DMS79 treated with DMSO at 0.1 percent for 48 hours (cell line): ENCODE results near the gene CTAG1A.
"Not testable (repeated sequence)": the region's sequence is repeated elsewhere in the genome, so short reads cannot be mapped to it uniquely, and the experiment has no call there.

ENCODE experiments used
- DNase-seq: peaks from one replicate; lab custom pipeline; 2025; lab: John Stamatoyannopoulos, UW

Gene CTAG1A

GRCh38 chrX:154619182-154619581 is 34.2 kb downstream of the CTAG1A start, which contains the start of gene CTAG1B:
CTAG1B (minus strand) TSS chrX:154619282; CDS start chrX:154619218, 64 bp downstream.
- not testable (repeated sequence) for DNase-seq

GRCh38 chrX:154620767-154621414 is 36.0 kb downstream of the CTAG1A start:
- DNase-seq: not testable (repeated sequence)

- not testable (repeated sequence) for DNase-seq
These were observed 44.0 kb downstream of the CTAG1A start for GRCh38 chrX:154628960-154629359.

- not testable (repeated sequence) for DNase-seq
These were observed 46.0 kb downstream of the CTAG1A start for GRCh38 chrX:154630949-154631348.

GRCh38 chrX:154633661-154634060 is 48.7 kb downstream of the CTAG1A start:
- not testable (repeated sequence) for DNase-seq
